GM12892 (cell line): ENCODE data around the gene LRRC70.

Experiments used
- POLR2A ChIP-seq: IDR thresholded peaks from 2 replicates; pipeline ENCODE4 v1.6.1; 2011; ENCODE audit warnings: low read depth, low read length, control low read depth
- TAF1 ChIP-seq: IDR thresholded peaks from 2 replicates; pipeline ENCODE4 v1.6.1; 2011; ENCODE audit warnings: low read depth, mild to moderate bottlenecking, control low read depth, low read length, borderline replicate concordance

- TF ChIP-seq TAF1: no peak
- TF ChIP-seq POLR2A: no peak
Observed at GRCh38 chr5:62594364-62594984, 15.9 kb downstream of the LRRC70 start.
